WTC11 (cell line): ENCODE results near the gene ALDOA.

ENCODE experiments used
- ATF6 ChIP-seq: sonication (generic); formaldehyde crosslinking; IDR thresholded peaks from 2 replicates; pipeline ENCODE4 v1.8.1; 2023; ENCODE audit warnings: mild to moderate bottlenecking, missing genetic modification reagents
- CTCF ChIP-seq: fragments of 200-600 bp; IDR thresholded peaks from 2 replicates; pipeline ENCODE4 v1.8.0; 2022; ENCODE audit warnings: antibody characterized with exemption
- ELF4 ChIP-seq: sonication (generic); formaldehyde crosslinking; IDR thresholded peaks from 2 replicates; pipeline ENCODE4 v1.8.1; 2022; ENCODE audit warnings: low read depth, mild to moderate bottlenecking, moderate library complexity, missing genetic modification reagents
- IRF1 ChIP-seq: sonication (generic); formaldehyde crosslinking; IDR thresholded peaks from 2 replicates; pipeline ENCODE4 v1.8.0; 2023; ENCODE audit warnings: missing genetic modification reagents
- JUN ChIP-seq: sonication (generic); formaldehyde crosslinking; IDR thresholded peaks from 2 replicates; pipeline ENCODE4 v1.8.0; 2023; ENCODE audit warnings: mild to moderate bottlenecking, missing genetic modification reagents
- NR1H2 ChIP-seq: sonication (generic); formaldehyde crosslinking; IDR thresholded peaks from 2 replicates; pipeline ENCODE4 v1.9.0; 2021; ENCODE audit warnings: mild to moderate bottlenecking, moderate library complexity, missing genetic modification reagents
- NR3C1 ChIP-seq: sonication (generic); formaldehyde crosslinking; conservative IDR thresholded peaks from 2 replicates; pipeline ENCODE4 v1.8.1; 2023; ENCODE audit warnings: low read depth, mild to moderate bottlenecking, missing genetic modification reagents
- ZNF121 ChIP-seq: sonication (generic); formaldehyde crosslinking; IDR thresholded peaks from 2 replicates; pipeline ENCODE4 v1.8.0; 2023; ENCODE audit warnings: missing genetic modification reagents

GRCh38 chr16:30079480-30079879, 13.9 kb downstream of the ALDOA start:
- TF ChIP-seq CTCF (no peak), NR3C1 (CRISPR knock-in tag) (no peak), JUN (CRISPR knock-in tag) (no peak), ATF6 (CRISPR knock-in tag) (no peak), ZNF121 (no peak), NR1H2 (CRISPR knock-in tag) (no peak), ELF4 (CRISPR knock-in tag) (no peak), IRF1 (CRISPR knock-in tag) (no peak)
